Psoas muscle (tissue), 8 donors: ENCODE results near the gene IFITM1. TPM values are rescaled to one million over a fixed set of nuclear protein-coding genes. Genes with fewer than 3 reads are reported as not detected.
"Not testable (repeated sequence)": the region's sequence is repeated elsewhere in the genome, so short reads cannot be mapped to it uniquely, and the experiment has no call there.

Experiments used
- ATAC-seq, 4 donors: fragments of 200-7000 bp; cut with Tn5 transposase; one replicate each; pipeline ENCODE4 v1.9.1; 2020; ENCODE audit warnings: moderate library complexity in 3 of 4, mild to moderate bottlenecking in 2 of 4
- DNase-seq, 2 donors: peaks; one replicate each; pipeline ENCODE4 v3.0.0-alpha.2; 2020
- H3K27ac ChIP-seq: fragments of 200-600 bp; one replicate; pipeline ENCODE4 v1.8.0; 2022
- H3K27me3 ChIP-seq, 3 donors: fragments of 200-600 bp in 1 of 3; one replicate each; pipeline versions ENCODE4 v1.6.1 to v1.8.0; 2013 to 2022; ENCODE audit warnings: low read length in 2 of 3, mild to moderate bottlenecking in 2 of 3, moderate library complexity in 1 of 3; ENCODE audit not compliant: insufficient read depth in 3 of 3
- H3K36me3 ChIP-seq, 2 donors: fragments of 200-600 bp in 1 of 2; one replicate each; pipeline versions ENCODE4 v1.6.1 to v1.8.0; 2013 to 2022; ENCODE audit warnings: low read depth in 1 of 2, mild to moderate bottlenecking in 1 of 2, moderate library complexity in 1 of 2; ENCODE audit not compliant: insufficient read depth in 1 of 2
- H3K4me1 ChIP-seq: fragments of 200-600 bp; one replicate; pipeline ENCODE4 v1.8.0; 2022
- H3K4me3 ChIP-seq: fragments of 200-600 bp; one replicate; pipeline ENCODE4 v1.8.0; 2022; ENCODE audit warnings: mild to moderate bottlenecking
- H3K9me3 ChIP-seq: fragments of 200-600 bp; one replicate; pipeline ENCODE4 v1.8.0; 2022
- CTCF ChIP-seq: fragments of 200-600 bp; IDR thresholded peaks from one replicate; pipeline ENCODE4 v1.8.0; 2022; ENCODE audit warnings: antibody characterized with exemption
- WGBS, 3 donors: extraction: QIAGEN DNeasy Blood & Tissue Kit; methylation state at CpG; one replicate each; pipeline versions ENCODE4 v1.1.6 to v1.1.7; 2013; 5-methylcytosine and 5-hydroxymethylcytosine counted together
- intact Hi-C, 2 donors: fragments of 100-400 bp; cut with DNase I; formaldehyde crosslinking; loops; one replicate each; pipeline versions ENCODE4 v1.11.0 to v1.14.2; 2022
- polyA plus RNA-seq, 3 donors: library from polyadenylated mRNA; stranded (reverse); fragments of 200-250 nt; gene quantifications; one replicate each; pipeline ENCODE4 v1.2.3, GENCODE V29; 2013
- total RNA-seq, 4 donors: library from RNA; stranded (reverse); fragmentation: NEBNext Ultra II Directional in 2 of 4; extraction: Animal tissue kit (Norgen Biotek cat#: 25700) in 2 of 4; gene quantifications; one replicate each; pipeline versions ENCODE4 v1.2.1 to v1.2.4, GENCODE V29; 2021 to 2023
- donor health status: healthy with polysubstance abuse.
- donor health status: DM: no; HTN: no; CAD: no; lungs with moderate emphysema.
- donor health status: Bipolar disorder and iron deficiency.
- donor health status: healthy.
- donor health status: DM: yes; HTN: yes; CAD: no.
- donor health status: DM: no; HTN: no; CAD: no.
- donor health status: DM: no; HTN: no; CAD: no.
- donor health status: DM: yes; HTN: yes; CAD: no.

IFITM1 gene
- total and polyA plus RNA-seq, 7 donors, result 39.7 to 107 (median 69.7) TPM

DNA sequence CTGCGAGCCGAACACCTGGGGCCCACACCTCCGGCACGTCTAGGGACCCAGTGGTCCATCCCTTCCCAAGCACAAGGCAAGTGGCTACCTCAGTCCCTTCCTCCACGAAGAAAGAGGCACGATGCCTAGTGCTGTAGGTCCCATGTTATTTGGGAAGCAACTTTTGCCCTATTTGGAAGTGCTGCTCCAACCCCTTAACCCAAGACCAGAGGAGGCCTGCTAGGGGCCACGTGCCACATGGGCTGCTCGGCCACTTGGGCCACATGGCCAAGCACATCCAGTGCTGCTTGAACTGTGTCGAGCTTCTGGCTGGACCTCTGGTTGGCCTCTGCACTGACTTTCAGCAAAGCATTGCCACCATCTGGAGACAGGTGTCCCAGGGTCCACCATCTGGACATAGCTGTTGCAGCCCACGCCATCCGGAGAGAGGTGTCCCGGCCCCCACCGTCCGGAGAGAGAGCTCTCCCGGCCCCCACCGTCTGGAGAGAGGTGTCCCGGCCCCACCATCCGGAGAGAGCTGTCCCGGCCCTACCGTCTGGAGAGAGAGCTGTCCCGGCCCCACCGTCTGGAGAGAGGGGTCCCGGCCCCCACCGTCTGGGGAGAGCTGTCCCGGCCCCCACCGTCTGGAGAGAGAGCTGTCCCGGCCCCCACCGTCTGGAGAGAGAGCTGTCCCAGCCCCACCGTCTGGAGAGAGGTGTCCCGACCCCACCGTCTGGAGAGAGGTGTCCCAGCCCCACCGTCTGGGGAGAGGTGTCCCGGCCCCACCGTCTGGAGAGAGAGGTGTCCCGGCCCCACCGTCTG, 49.0 kb downstream of the IFITM1 start:
- Histone ChIP-seq H3K27ac (no peak overlapping the region), H3K4me1 (no peaks in the 10 kb centered on the region), H3K27me3 (peaks cover 0 to 55% (median 16%) of the 10 kb centered on the region in 3 donors), H3K4me3 (no peak overlapping the region), H3K36me3 (no peaks in the 10 kb centered on the region), H3K9me3 (no peaks in the 10 kb centered on the region)
- no peak for ATAC-seq
- no peak for TF ChIP-seq CTCF
- DNase-seq, result no peak
- WGBS, 3 donors, result 62 to 73% (median 66%) methylated on average over 26 to 36 of the region's 36 CpGs
- intact Hi-C loops, result loop anchor here in 1 of 2 donors (5.0 kb wide), 1 partner anchor 66 kb away; the partner anchor contains the start of gene IFITM5

GRCh38 chr11:363443-363805, 49.6 kb downstream of the IFITM1 start:
- not testable (repeated sequence) for H3K9me3 ChIP-seq, H3K36me3 ChIP-seq, ATAC-seq, H3K4me3 ChIP-seq, H3K27ac ChIP-seq, DNase-seq, H3K4me1 ChIP-seq
- WGBS, 3 donors, result 59 to 75% (median 65%) methylated on average over 15 to 22 of the region's 22 CpGs
- intact Hi-C loops, result loop anchor here in 1 of 2 donors (5.0 kb wide), 1 partner anchor 66 kb away; the partner anchor contains the start of gene IFITM5
- peaks cover 0 to 55% (median 16%) of the 10 kb centered on the region in 3 donors for H3K27me3 ChIP-seq

- ATAC-seq, result no peak
- TF ChIP-seq CTCF, result no peak
These were observed 50.3 kb downstream of the IFITM1 start for GRCh38 chr11:363948-364761.

More at GRCh38 chr11:363948-364761, 50.3 kb downstream of the IFITM1 start:
- Histone ChIP-seq H3K36me3 (no peaks in the 10 kb centered on the region), H3K4me1 (no peaks in the 10 kb centered on the region), H3K4me3 (no peak overlapping the region), H3K27me3 (peaks cover 0 to 53% (median 16%) of the 10 kb centered on the region in 3 donors), H3K27ac (no peak overlapping the region), H3K9me3 (no peaks in the 10 kb centered on the region)
- WGBS, 3 donors, result 49 to 65% (median 61%) methylated on average over 24 of the region's 24 CpGs
- intact Hi-C loops, result loop anchor here in 1 of 2 donors (5.0 kb wide), 1 partner anchor 67 kb away; the partner anchor contains the start of gene IFITM5
- no peak for DNase-seq

Other genes starting within 250 kb of the IFITM1 start
- gene SCGB1C1, start 121.0 kb upstream of the IFITM1 start, total RNA-seq, result not detected
- not detected for gene SCGB1C1, start 121.0 kb upstream of the IFITM1 start, polyA plus RNA-seq
- gene BET1L, start 106.6 kb upstream of the IFITM1 start, total RNA-seq, result 10 to 100 TPM; 11.8 to 27.7 (median 20.2) TPM
- 10 to 100 TPM; 12.1 to 19.9 (median 18.0) TPM for gene BET1L, start 106.6 kb upstream of the IFITM1 start, polyA plus RNA-seq
- 10 to 100 TPM; 34.4 to 54.8 (median 37.9) TPM for gene RIC8A, start 106.3 kb upstream of the IFITM1 start, total RNA-seq
- gene RIC8A, start 106.3 kb upstream of the IFITM1 start, polyA plus RNA-seq, result 10 to 100 TPM; 30.2 to 66.9 (median 57.8) TPM
- gene SIRT3, start 77.7 kb upstream of the IFITM1 start, total RNA-seq, result 10 to 100 TPM; 15.0 to 23.2 (median 16.7) TPM
- gene SIRT3, start 77.7 kb upstream of the IFITM1 start, polyA plus RNA-seq, result 10 to 100 TPM; 10.4 to 14.7 (median 12.3) TPM
- 100 to 1,000 TPM; 108 to 190 (median 149) TPM for gene PSMD13, start 77.1 kb upstream of the IFITM1 start, total RNA-seq
- 100 to 1,000 TPM; 171 to 265 (median 258) TPM for gene PSMD13, start 77.1 kb upstream of the IFITM1 start, polyA plus RNA-seq
- gene NLRP6, start 35.6 kb upstream of the IFITM1 start, total RNA-seq, result under 1 TPM in 2 of 4 donors, not detected in 2; 0.10 to 0.17 TPM
- gene NLRP6, start 35.6 kb upstream of the IFITM1 start, polyA plus RNA-seq, result under 1 TPM in 2 of 3 donors, not detected in 1; 0.03 to 0.04 TPM
- gene PGGHG, start 24.9 kb upstream of the IFITM1 start, total RNA-seq, result 1 to 10 TPM; 2.9 to 5.1 (median 3.9) TPM
- gene PGGHG, start 24.9 kb upstream of the IFITM1 start, polyA plus RNA-seq, result 1 to 10 TPM; 2.7 to 8.6 (median 4.0) TPM
- not detected for gene IFITM5, start 14.5 kb upstream of the IFITM1 start, total RNA-seq
- gene IFITM5, start 14.5 kb upstream of the IFITM1 start, polyA plus RNA-seq, result not detected
- 100 to 1,000 TPM; 131 to 161 (median 136) TPM for gene IFITM2, start 6.2 kb upstream of the IFITM1 start, total RNA-seq
- gene IFITM2, start 6.2 kb upstream of the IFITM1 start, polyA plus RNA-seq, result 100 to 1,000 TPM; 109 to 371 (median 181) TPM
- gene IFITM3, start 6.8 kb downstream of the IFITM1 start, total RNA-seq, result 100 to 1,000 TPM; 136 to 234 (median 202) TPM
- gene IFITM3, start 6.8 kb downstream of the IFITM1 start, polyA plus RNA-seq, result 100 to 1,000 TPM; 186 to 557 (median 260) TPM
- under 1 TPM in 3 of 4 donors, not detected in 1; 0.06 to 0.12 (median 0.06) TPM for gene B4GALNT4, start 55.5 kb downstream of the IFITM1 start, total RNA-seq
- gene B4GALNT4, start 55.5 kb downstream of the IFITM1 start, polyA plus RNA-seq, result under 1 TPM; 0.04 to 0.27 (median 0.05) TPM
- gene PKP3, start 80.2 kb downstream of the IFITM1 start, total RNA-seq, result under 1 TPM in 3 of 4 donors, not detected in 1; 0.15 to 0.75 (median 0.25) TPM
- under 1 TPM in 2 of 3 donors, not detected in 1; 0.10 to 0.13 TPM for gene PKP3, start 80.2 kb downstream of the IFITM1 start, polyA plus RNA-seq
- gene SIGIRR, start 101.0 kb downstream of the IFITM1 start, total RNA-seq, result 10 to 100 TPM in 3 of 4 donors, 1 to 10 TPM in 1; 9.9 to 15.9 (median 10.8) TPM
- 10 to 100 TPM; 19.2 to 28.1 (median 20.3) TPM for gene SIGIRR, start 101.0 kb downstream of the IFITM1 start, polyA plus RNA-seq
- gene ANO9, start 128.0 kb downstream of the IFITM1 start, total RNA-seq, result under 1 TPM in 3 of 4 donors, not detected in 1; 0.09 to 0.59 (median 0.46) TPM
- under 1 TPM; 0.10 to 0.15 (median 0.10) TPM for gene ANO9, start 128.0 kb downstream of the IFITM1 start, polyA plus RNA-seq
- 10 to 100 TPM; 15.8 to 21.1 (median 20.3) TPM for gene PTDSS2, start 136.2 kb downstream of the IFITM1 start, total RNA-seq
- gene PTDSS2, start 136.2 kb downstream of the IFITM1 start, polyA plus RNA-seq, result 10 to 100 TPM; 11.8 to 26.0 (median 15.4) TPM
- 100 to 1,000 TPM; 103 to 145 (median 113) TPM for gene RNH1, start 193.2 kb downstream of the IFITM1 start, total RNA-seq
- gene RNH1, start 193.2 kb downstream of the IFITM1 start, polyA plus RNA-seq, result 100 to 1,000 TPM; 105 to 181 (median 105) TPM
- 10 to 100 TPM; 43.6 to 74.7 (median 53.9) TPM for gene HRAS, start 221.5 kb downstream of the IFITM1 start, total RNA-seq
- 10 to 100 TPM; 53.9 to 76.2 (median 66.3) TPM for gene HRAS, start 221.5 kb downstream of the IFITM1 start, polyA plus RNA-seq
- gene LRRC56, start 223.5 kb downstream of the IFITM1 start, total RNA-seq, result under 1 TPM; 0.30 to 0.84 (median 0.55) TPM
- gene LRRC56, start 223.5 kb downstream of the IFITM1 start, polyA plus RNA-seq, result under 1 TPM in 2 of 3 donors, not detected in 1; 0.39 to 0.61 TPM
- gene LMNTD2, start 246.7 kb downstream of the IFITM1 start, total RNA-seq, result under 1 TPM in 2 of 4 donors, not detected in 2; 0.25 to 0.27 TPM
- gene LMNTD2, start 246.7 kb downstream of the IFITM1 start, polyA plus RNA-seq, result under 1 TPM; 0.04 to 0.12 (median 0.09) TPM
- gene RASSF7, start 246.9 kb downstream of the IFITM1 start, total RNA-seq, result 1 to 10 TPM in 1 of 4 donors, under 1 TPM in 2, not detected in 1; 0.78 to 1.2 (median 0.84) TPM
- gene RASSF7, start 246.9 kb downstream of the IFITM1 start, polyA plus RNA-seq, result 1 to 10 TPM in 1 of 3 donors, under 1 TPM in 2; 0.65 to 1.4 (median 1.00) TPM